H1 (cell line): ENCODE data around the gene BRD1.

Source experiments
- NRF1 ChIP-seq: IDR thresholded peaks from 2 replicates; pipeline ENCODE4 v1.6.1; 2011; ENCODE audit warnings: mild to moderate bottlenecking, low read depth, low read length, improper control_type of control experiment
- TAF1 ChIP-seq: IDR thresholded peaks from 2 replicates; pipeline ENCODE4 v1.6.1; 2011; ENCODE audit warnings: mild to moderate bottlenecking, low read depth, low read length
- TF ChIP-seq, protein P1 (sequence below), 3 experiments: IDR thresholded peaks; 1 replicate in 2 of 3; 2 replicates in 1 of 3; pipeline versions ENCODE4 v1.5.1 to v1.6.1; 2011; ENCODE audit warnings: low read length in 3 of 3, mild to moderate bottlenecking in 3 of 3, inconsistent platforms in 2 of 3, low read depth in 1 of 3, moderate library complexity in 1 of 3; ENCODE audit not compliant: insufficient read depth in 1 of 3; ENCODE audit errors: control extremely low read depth in 1 of 3

DNA sequence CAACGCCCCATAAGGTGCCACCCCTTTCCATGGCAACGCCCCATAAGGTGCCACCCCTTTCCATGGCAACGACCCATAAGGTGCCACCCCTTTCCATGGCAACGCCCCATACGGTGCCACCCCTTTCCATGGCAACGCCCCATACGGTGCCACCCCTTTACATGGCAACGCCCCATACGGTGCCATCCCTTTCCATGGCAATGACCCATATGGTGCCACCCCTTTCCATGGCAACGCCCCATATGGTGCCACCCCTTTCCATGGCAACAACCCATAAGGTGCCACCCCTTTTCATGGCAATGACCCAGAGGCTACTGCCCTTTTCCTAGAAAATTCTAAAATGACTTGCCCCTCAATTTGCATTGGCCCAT lies 72.1 kb downstream of the BRD1 start:
- TF ChIP-seq, protein P1, sequence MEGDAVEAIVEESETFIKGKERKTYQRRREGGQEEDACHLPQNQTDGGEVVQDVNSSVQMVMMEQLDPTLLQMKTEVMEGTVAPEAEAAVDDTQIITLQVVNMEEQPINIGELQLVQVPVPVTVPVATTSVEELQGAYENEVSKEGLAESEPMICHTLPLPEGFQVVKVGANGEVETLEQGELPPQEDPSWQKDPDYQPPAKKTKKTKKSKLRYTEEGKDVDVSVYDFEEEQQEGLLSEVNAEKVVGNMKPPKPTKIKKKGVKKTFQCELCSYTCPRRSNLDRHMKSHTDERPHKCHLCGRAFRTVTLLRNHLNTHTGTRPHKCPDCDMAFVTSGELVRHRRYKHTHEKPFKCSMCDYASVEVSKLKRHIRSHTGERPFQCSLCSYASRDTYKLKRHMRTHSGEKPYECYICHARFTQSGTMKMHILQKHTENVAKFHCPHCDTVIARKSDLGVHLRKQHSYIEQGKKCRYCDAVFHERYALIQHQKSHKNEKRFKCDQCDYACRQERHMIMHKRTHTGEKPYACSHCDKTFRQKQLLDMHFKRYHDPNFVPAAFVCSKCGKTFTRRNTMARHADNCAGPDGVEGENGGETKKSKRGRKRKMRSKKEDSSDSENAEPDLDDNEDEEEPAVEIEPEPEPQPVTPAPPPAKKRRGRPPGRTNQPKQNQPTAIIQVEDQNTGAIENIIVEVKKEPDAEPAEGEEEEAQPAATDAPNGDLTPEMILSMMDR (IDR thresholded peaks at IDR 0.05; ENCODE audit: control extremely low read depth in 1 of 3, insufficient read depth in 1 of 3, low read depth in 1 of 3, low read length in 3 of 3): no peak
- TF ChIP-seq TAF1 (no peak), NRF1 (no peak)
